Ascending aorta (tissue), 2 donors: Measurements from ENCODE around the gene ACSF3. TPM values are rescaled to one million over a fixed set of nuclear protein-coding genes. Genes with fewer than 3 reads are reported as not detected.

Experiments used
- DNase-seq, 2 donors: peaks; one replicate each; pipeline ENCODE4 v3.0.0-alpha.2; 2019; ENCODE audit warnings: low spot score in 2 of 2
- H3K27ac ChIP-seq, 2 donors: fragments of 200-600 bp; sonication (generic); one replicate each; pipeline ENCODE4 v1.5.1; 2016 to 2017; ENCODE audit warnings: mild to moderate bottlenecking in 1 of 2
- H3K27me3 ChIP-seq: fragments of 200-600 bp; sonication (generic); one replicate; pipeline ENCODE4 v1.5.1; 2017
- H3K36me3 ChIP-seq, 2 donors: fragments of 200-600 bp; sonication (generic); one replicate each; pipeline ENCODE4 v1.5.1; 2016
- H3K4me1 ChIP-seq, 2 donors: fragments of 200-600 bp; sonication (generic); one replicate each; pipeline ENCODE4 v1.5.1; 2016 to 2017; ENCODE audit warnings: mild to moderate bottlenecking in 1 of 2
- H3K4me3 ChIP-seq, 2 donors: fragments of 200-600 bp; sonication (generic); one replicate each; pipeline ENCODE4 v1.5.1; 2016 to 2017; ENCODE audit warnings: mild to moderate bottlenecking in 1 of 2
- H3K9me3 ChIP-seq, 2 donors: fragments of 200-600 bp; sonication (generic); one replicate each; pipeline ENCODE4 v1.5.1; 2016
- CTCF ChIP-seq, 3 experiments: fragments of 200-600 bp in 2 of 3; fragments of 450-650 bp in 1 of 3; sonication (generic) in 2 of 3; IDR thresholded peaks; one replicate each; pipeline ENCODE4 v1.5.1; 2016 to 2019; ENCODE audit warnings: antibody characterized with exemption in 3 of 3, mild to moderate bottlenecking in 1 of 3, moderate library complexity in 1 of 3
- intact Hi-C: fragments of 100-400 bp; cut with DNase I; formaldehyde crosslinking; loops from one replicate; pipeline ENCODE4 v1.15.1; 2023
- total RNA-seq: library from RNA; depleted of rRNA; stranded (reverse); fragments of >200 nt; gene quantifications from one replicate; pipeline ENCODE4 v1.1.0, GENCODE V29; 2016

The ACSF3 gene
- total RNA-seq, 1 donor from 2014 or later: 5.2 TPM

- H3K4me3 ChIP-seq: no peak overlapping the region
- intact Hi-C loops: no loop called here
Observed at GRCh38 chr16:89130448-89130847, 36.8 kb downstream of the ACSF3 start.

DNA sequence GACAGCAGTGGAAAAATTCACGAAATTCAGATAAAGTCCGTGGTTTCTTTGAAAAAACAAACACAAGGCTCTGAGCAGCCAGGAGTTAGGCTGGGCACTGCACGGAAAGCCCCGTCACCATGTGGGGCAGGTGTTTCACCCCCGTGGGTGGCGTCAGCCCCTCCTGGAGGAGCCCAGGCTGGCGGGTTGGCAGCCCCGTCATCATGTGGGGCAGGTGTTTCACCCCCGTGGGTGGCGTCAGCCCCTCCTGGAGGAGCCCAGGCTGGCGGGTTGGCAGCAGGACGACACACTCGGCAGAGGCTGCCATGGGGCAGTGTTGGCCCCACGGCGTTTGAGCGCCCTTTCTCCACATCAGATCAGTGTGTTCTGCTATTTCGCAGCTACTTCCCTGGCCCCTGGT is 38.1 kb downstream of the ACSF3 start:
- DNase-seq: no peak
- Histone ChIP-seq H3K27me3 (no peaks in the 10 kb centered on the region), H3K27ac (no peak overlapping the region), H3K36me3 (peaks cover 30 to 42% of the 10 kb centered on the region in 2 donors), H3K9me3 (no peaks in the 10 kb centered on the region), H3K4me3 (no peak overlapping the region), H3K4me1 (no peaks in the 10 kb centered on the region)
- TF ChIP-seq CTCF (IDR thresholded peaks at IDR 0.05): no peak
- intact Hi-C loops: no loop called here

More at GRCh38 chr16:89130448-89130847, 36.8 kb downstream of the ACSF3 start:
- no peak for DNase-seq
- H3K36me3 ChIP-seq: peaks cover 29 to 40% of the 10 kb centered on the region in 2 donors
- no peaks in the 10 kb centered on the region for H3K4me1 ChIP-seq
- no peaks in the 10 kb centered on the region for H3K9me3 ChIP-seq
- no peaks in the 10 kb centered on the region for H3K27me3 ChIP-seq
- no peak for TF ChIP-seq CTCF (IDR thresholded peaks at IDR 0.05)
- H3K27ac ChIP-seq: no peak overlapping the region

DNA sequence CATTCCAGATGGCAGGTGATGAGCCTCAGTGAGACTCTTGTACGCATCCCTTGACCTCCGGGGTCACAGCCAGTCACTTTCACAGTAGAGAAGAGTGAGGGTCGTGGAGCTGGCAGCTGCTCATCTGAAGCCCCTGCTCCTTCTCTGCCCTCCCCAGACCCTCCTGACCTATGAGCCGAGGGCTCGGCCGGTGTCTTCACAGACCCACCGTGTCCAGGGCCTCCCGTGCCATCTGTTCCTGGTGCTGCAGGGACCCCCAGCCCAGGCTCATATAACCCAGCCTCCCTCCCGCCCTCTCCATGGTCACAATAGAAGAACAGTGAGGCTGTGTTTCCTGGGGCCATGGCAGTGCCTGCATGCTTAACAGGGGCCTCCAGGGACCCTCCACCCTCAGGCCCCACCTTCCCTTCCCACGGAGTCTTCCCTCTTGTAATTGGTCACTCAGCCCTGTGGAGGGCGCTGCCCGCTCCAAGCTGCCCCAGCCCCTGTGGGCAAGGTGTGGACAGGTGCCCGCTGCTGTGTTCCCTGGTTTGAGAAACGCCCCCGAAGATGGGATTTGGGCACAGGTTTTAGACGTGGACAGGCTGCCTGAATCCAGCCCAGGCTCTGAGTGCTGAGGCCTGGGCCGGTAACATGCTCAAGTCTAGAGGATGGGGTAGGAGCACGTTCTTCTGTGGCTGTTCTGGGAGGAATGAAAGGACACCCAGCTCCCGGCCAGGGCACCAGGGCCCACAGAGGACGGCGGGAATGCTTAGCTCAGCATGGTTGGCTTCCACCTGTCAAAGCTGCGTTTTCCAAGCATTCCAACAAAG is 38.7 kb downstream of the ACSF3 start:
- H3K4me1 ChIP-seq: no peaks in the 10 kb centered on the region
- H3K36me3 ChIP-seq: peaks cover 35 to 47% of the 10 kb centered on the region in 2 donors
- H3K27ac ChIP-seq: no peak overlapping the region
- TF ChIP-seq CTCF (IDR thresholded peaks at IDR 0.05): no peak
- intact Hi-C loops: no loop called here
- H3K4me3 ChIP-seq: no peak overlapping the region
- H3K9me3 ChIP-seq: no peaks in the 10 kb centered on the region
- H3K27me3 ChIP-seq: no peaks in the 10 kb centered on the region
- DNase-seq: no peak

- Histone ChIP-seq H3K9me3 (no peaks in the 10 kb centered on the region), H3K36me3 (peaks cover 35 to 47% of the 10 kb centered on the region in 2 donors), H3K27me3 (no peaks in the 10 kb centered on the region), H3K4me3 (no peak overlapping the region), H3K27ac (no peak overlapping the region), H3K4me1 (no peaks in the 10 kb centered on the region)
- intact Hi-C loops: no loop called here
- no peak for TF ChIP-seq CTCF (IDR thresholded peaks at IDR 0.05)
- no peak for DNase-seq
Observed at GRCh38 chr16:89133457-89134127, 39.9 kb downstream of the ACSF3 start.

- peaks cover 33 to 47% of the 10 kb centered on the region in 2 donors for H3K36me3 ChIP-seq
- H3K4me3 ChIP-seq: no peak overlapping the region
- H3K27ac ChIP-seq: no peak overlapping the region
- no peak for DNase-seq
- intact Hi-C loops: no loop called here
- no peak for TF ChIP-seq CTCF (IDR thresholded peaks at IDR 0.05)
- no peaks in the 10 kb centered on the region for H3K4me1 ChIP-seq
- no peaks in the 10 kb centered on the region for H3K27me3 ChIP-seq
- no peaks in the 10 kb centered on the region for H3K9me3 ChIP-seq
Observed at GRCh38 chr16:89134269-89134668, 40.6 kb downstream of the ACSF3 start.
